ENCODE results near the gene SETD9. TPM values are rescaled to one million over a fixed set of nuclear protein-coding genes. Genes with fewer than 3 reads are reported as not detected.
A peak's percentile ranks its signal among the peaks of the same experiment; 100 is the strongest.

Gene SETD9
- total RNA-seq, 1 donor from 2014 or later, result 16.0 TPM

GRCh38 chr5:56913766-56914165 lies 4.4 kb downstream of the SETD9 start:
- no peak for TF ChIP-seq CTCF (IDR thresholded peaks at IDR 0.05; ENCODE audit: unreplicated experiment)
- H3K4me1 Mint-ChIP-seq (ENCODE audit: unreplicated experiment), result peaks cover 10% of the 10 kb centered on the region
- peaks cover 4% of the 10 kb centered on the region for H3K27me3 Mint-ChIP-seq (ENCODE audit: unreplicated experiment)
- H3K9me3 Mint-ChIP-seq (ENCODE audit: unreplicated experiment), result no peaks in the 10 kb centered on the region
- H3K27ac Mint-ChIP-seq (ENCODE audit: unreplicated experiment), result no peak overlapping the region
- no peak overlapping the region for H3K4me3 Mint-ChIP-seq (ENCODE audit: unreplicated experiment)
- H3K36me3 Mint-ChIP-seq (ENCODE audit: low read depth, unreplicated experiment), result peaks cover 6% of the 10 kb centered on the region
- DNase-seq (ENCODE audit: low spot score), result no peak

- no peak overlapping the region for H3K27ac Mint-ChIP-seq (ENCODE audit: unreplicated experiment)
- H3K36me3 Mint-ChIP-seq (ENCODE audit: low read depth, unreplicated experiment), result peaks cover 3% of the 10 kb centered on the region
- H3K4me3 Mint-ChIP-seq (ENCODE audit: unreplicated experiment), result no peak overlapping the region
- peaks cover 7% of the 10 kb centered on the region for H3K4me1 Mint-ChIP-seq (ENCODE audit: unreplicated experiment)
- H3K9me3 Mint-ChIP-seq (ENCODE audit: unreplicated experiment), result no peaks in the 10 kb centered on the region
- DNase-seq (ENCODE audit: low spot score), result no peak
- TF ChIP-seq CTCF (IDR thresholded peaks at IDR 0.05; ENCODE audit: unreplicated experiment), result no peak
- peaks cover 2% of the 10 kb centered on the region for H3K27me3 Mint-ChIP-seq (ENCODE audit: unreplicated experiment)
Measured at GRCh38 chr5:56914678-56915077, 5.3 kb downstream of the SETD9 start.

GRCh38 chr5:56917534-56917933 lies 8.1 kb downstream of the SETD9 start:
- no peak for TF ChIP-seq CTCF (IDR thresholded peaks at IDR 0.05; ENCODE audit: unreplicated experiment)
- Mint-ChIP-seq H3K9me3 (ENCODE audit: unreplicated experiment) (no peaks in the 10 kb centered on the region), H3K36me3 (ENCODE audit: low read depth, unreplicated experiment) (peaks cover 8% of the 10 kb centered on the region), H3K4me1 (ENCODE audit: unreplicated experiment) (no peaks in the 10 kb centered on the region), H3K27me3 (ENCODE audit: unreplicated experiment) (peaks cover 2% of the 10 kb centered on the region), H3K27ac (ENCODE audit: unreplicated experiment) (peak overlapping the region; percentile 24), H3K4me3 (ENCODE audit: unreplicated experiment) (no peak overlapping the region)
- no peak for DNase-seq (ENCODE audit: low spot score)

GRCh38 chr5:56918054-56918453 lies 8.7 kb downstream of the SETD9 start:
- H3K36me3 Mint-ChIP-seq (ENCODE audit: low read depth, unreplicated experiment), result peaks cover 13% of the 10 kb centered on the region
- no peaks in the 10 kb centered on the region for H3K9me3 Mint-ChIP-seq (ENCODE audit: unreplicated experiment)
- no peak overlapping the region for H3K4me3 Mint-ChIP-seq (ENCODE audit: unreplicated experiment)
- no peak for DNase-seq (ENCODE audit: low spot score)
- peaks cover 2% of the 10 kb centered on the region for H3K27me3 Mint-ChIP-seq (ENCODE audit: unreplicated experiment)
- H3K27ac Mint-ChIP-seq (ENCODE audit: unreplicated experiment), result peak overlapping the region; percentile 24
- no peaks in the 10 kb centered on the region for H3K4me1 Mint-ChIP-seq (ENCODE audit: unreplicated experiment)
- TF ChIP-seq CTCF (IDR thresholded peaks at IDR 0.05; ENCODE audit: unreplicated experiment), result no peak

GRCh38 chr5:56919942-56920662 lies 10.7 kb downstream of the SETD9 start:
- no peak overlapping the region for H3K4me3 Mint-ChIP-seq (ENCODE audit: unreplicated experiment)
- no peak overlapping the region for H3K27ac Mint-ChIP-seq (ENCODE audit: unreplicated experiment)
- H3K9me3 Mint-ChIP-seq (ENCODE audit: unreplicated experiment), result no peaks in the 10 kb centered on the region
- H3K4me1 Mint-ChIP-seq (ENCODE audit: unreplicated experiment), result no peaks in the 10 kb centered on the region
- H3K36me3 Mint-ChIP-seq (ENCODE audit: low read depth, unreplicated experiment), result peaks cover 26% of the 10 kb centered on the region
- no peak for TF ChIP-seq CTCF (IDR thresholded peaks at IDR 0.05; ENCODE audit: unreplicated experiment)
- peaks cover 4% of the 10 kb centered on the region for H3K27me3 Mint-ChIP-seq (ENCODE audit: unreplicated experiment)
- no peak for DNase-seq (ENCODE audit: low spot score)

All from endothelial cell (in vitro differentiated cells).